A549 (cell line): ENCODE results near the gene RPLP2.
A peak's percentile ranks its signal among the peaks of the same experiment; 100 is the strongest.

Experiments used
- CTCF ChIP-seq: fragments of >200 bp; sonication (Bioruptor Twin); formaldehyde crosslinking; IDR thresholded peaks from 3 replicates; pipeline ENCODE4 v1.5.1; 2016
- MAFK ChIP-seq: fragments of 450-650 bp; IDR thresholded peaks from 2 replicates; pipeline ENCODE4 v1.6.1; 2014; ENCODE audit not compliant: partially characterized antibody

- no peak for TF ChIP-seq MAFK
- peak; percentile 45; the same call in 2 of the 3 replicates for TF ChIP-seq CTCF
Measured at GRCh38 chr11:839875-840617, 30.3 kb downstream of the RPLP2 start.
